Stomach (tissue), 4 donors: Measurements from ENCODE around the gene ENTPD2.

Experiments
- CTCF ChIP-seq, 7 experiments: fragments of 450-650 bp in 4 of 7; fragments of 200-600 bp in 3 of 7; sonication (generic) in 3 of 7; IDR thresholded peaks; one replicate each; pipeline ENCODE4 v1.5.1; 2016 to 2019; ENCODE audit warnings: antibody characterized with exemption in 7 of 7, control low read depth in 2 of 7, mild to moderate bottlenecking in 1 of 7
- EP300 ChIP-seq: sonication (generic); formaldehyde crosslinking; IDR thresholded peaks from one replicate; pipeline ENCODE4 v1.6.1; 2017; ENCODE audit warnings: antibody characterized with exemption
- POLR2A ChIP-seq, 4 donors: fragments of 450-650 bp; IDR thresholded peaks; one replicate each; pipeline ENCODE4 v1.6.1; 2016; ENCODE audit warnings: antibody characterized with exemption in 4 of 4, control low read depth in 2 of 4, mild to moderate bottlenecking in 1 of 4, moderate library complexity in 1 of 4
- POLR2AphosphoS5 ChIP-seq, 3 donors: sonication (generic); formaldehyde crosslinking; IDR thresholded peaks; one replicate each; pipeline ENCODE4 v1.6.1; 2016; ENCODE audit warnings: antibody characterized with exemption in 3 of 3

GRCh38 chr9:137038916-137039315 is 14.9 kb downstream of the ENTPD2 start:
- TF ChIP-seq CTCF (IDR thresholded peaks at IDR 0.05), result no peak
- TF ChIP-seq EP300, result no peak
- no peak for TF ChIP-seq POLR2A (IDR thresholded peaks at IDR 0.05)
- no peak for TF ChIP-seq POLR2AphosphoS5 (IDR thresholded peaks at IDR 0.05)
